Trophoblast cell (in vitro differentiated cells and primary cell): ENCODE measurements around the gene MYD88.

Experiments
- DNase-seq, 2 donors: peaks; one replicate each; pipeline ENCODE4 v3.0.0-alpha.2; 2016
- H2AFZ ChIP-seq: 2 replicates; pipeline ENCODE4 v1.6.1; 2013; ENCODE audit warnings: low read length, moderate library complexity, mild to moderate bottlenecking; ENCODE audit not compliant: insufficient read depth, poor library complexity
- H2AK5ac ChIP-seq: 2 replicates; pipeline ENCODE4 v1.6.1; 2013; ENCODE audit warnings: mild to moderate bottlenecking, low read length
- H2BK120ac ChIP-seq: 2 replicates; pipeline ENCODE4 v1.6.1; 2013; ENCODE audit warnings: low read length, mild to moderate bottlenecking, moderate library complexity; ENCODE audit not compliant: insufficient read depth, poor library complexity
- H2BK12ac ChIP-seq: 2 replicates; pipeline ENCODE4 v1.6.1; 2013; ENCODE audit warnings: mild to moderate bottlenecking, low read length, moderate library complexity
- H2BK5ac ChIP-seq: 2 replicates; pipeline ENCODE4 v1.6.1; 2013; ENCODE audit warnings: low read length, low read depth, moderate library complexity, mild to moderate bottlenecking; ENCODE audit not compliant: poor library complexity
- H3K14ac ChIP-seq: 2 replicates; pipeline ENCODE4 v1.6.1; 2013; ENCODE audit warnings: mild to moderate bottlenecking, low read length
- H3K18ac ChIP-seq: 2 replicates; pipeline ENCODE4 v1.6.1; 2013; ENCODE audit warnings: mild to moderate bottlenecking, low read length
- H3K23ac ChIP-seq: 2 replicates; pipeline ENCODE4 v1.6.1; 2013; ENCODE audit warnings: low read length
- H3K27ac ChIP-seq: 2 replicates; pipeline ENCODE4 v1.5.1; 2013; ENCODE audit warnings: low read depth, mild to moderate bottlenecking, inconsistent platforms, low read length, moderate library complexity
- H3K27me3 ChIP-seq: 2 replicates; pipeline ENCODE4 v1.6.1; 2013; ENCODE audit warnings: inconsistent platforms, mild to moderate bottlenecking, low read length, moderate library complexity; ENCODE audit not compliant: insufficient read depth
- H3K36me3 ChIP-seq, 2 experiments: 1 replicate in 1 of 2; 2 replicates in 1 of 2; pipeline ENCODE4 v1.6.1; 2013; ENCODE audit warnings: low read length in 2 of 2, mild to moderate bottlenecking in 2 of 2, moderate library complexity in 1 of 2; ENCODE audit not compliant: insufficient read depth in 2 of 2, control insufficient read depth in 1 of 2
- H3K4ac ChIP-seq: 2 replicates; pipeline ENCODE4 v1.6.1; 2013; ENCODE audit warnings: low read depth, mild to moderate bottlenecking, low read length, moderate library complexity
- H3K4me1 ChIP-seq, 2 experiments: 1 replicate in 1 of 2; 2 replicates in 1 of 2; pipeline ENCODE4 v1.6.1; 2013; ENCODE audit warnings: low read length in 2 of 2, mild to moderate bottlenecking in 2 of 2, moderate library complexity in 1 of 2; ENCODE audit not compliant: insufficient read depth in 2 of 2, control insufficient read depth in 1 of 2
- H3K4me2 ChIP-seq: 2 replicates; pipeline ENCODE4 v1.6.1; 2013; ENCODE audit warnings: inconsistent platforms, mild to moderate bottlenecking, low read length, moderate library complexity
- H3K4me3 ChIP-seq: 2 replicates; pipeline ENCODE4 v1.5.1; 2013; ENCODE audit warnings: mild to moderate bottlenecking, low read depth, low read length, inconsistent platforms
- H3K79me1 ChIP-seq: one replicate; pipeline ENCODE4 v1.6.1; 2013; ENCODE audit warnings: low read length
- H3K79me2 ChIP-seq: 2 replicates; pipeline ENCODE4 v1.6.1; 2013; ENCODE audit warnings: low read length, mild to moderate bottlenecking; ENCODE audit not compliant: control insufficient read depth, insufficient read depth, poor library complexity
- H3K9ac ChIP-seq: 2 replicates; pipeline ENCODE4 v1.6.1; 2013; ENCODE audit warnings: mild to moderate bottlenecking, low read length
- H3K9me3 ChIP-seq: 2 replicates; pipeline ENCODE4 v1.6.1; 2013; ENCODE audit warnings: low read depth, mild to moderate bottlenecking, control low read depth, inconsistent platforms, low read length; ENCODE audit not compliant: insufficient read depth
- H4K12ac ChIP-seq: 2 replicates; pipeline ENCODE4 v1.6.1; 2013; ENCODE audit warnings: low read depth, mild to moderate bottlenecking, low read length, moderate library complexity
- H4K8ac ChIP-seq: 2 replicates; pipeline ENCODE4 v1.6.1; 2013; ENCODE audit warnings: low read depth, mild to moderate bottlenecking, low read length, moderate library complexity
- H4K91ac ChIP-seq: one replicate; pipeline ENCODE4 v1.6.1; 2013; ENCODE audit warnings: low read depth, mild to moderate bottlenecking, low read length, moderate library complexity
- WGBS: extraction: QIAGEN DNeasy Blood & Tissue Kit; methylation state at CpG from one replicate; pipeline ENCODE4 v1.1.7; 2013; ENCODE audit warnings: missing lambda C conversion rate; ENCODE audit not compliant: insufficient read length, insufficient coverage; ENCODE audit errors: extremely low coverage; 5-methylcytosine and 5-hydroxymethylcytosine counted together

The MYD88 gene

DNA sequence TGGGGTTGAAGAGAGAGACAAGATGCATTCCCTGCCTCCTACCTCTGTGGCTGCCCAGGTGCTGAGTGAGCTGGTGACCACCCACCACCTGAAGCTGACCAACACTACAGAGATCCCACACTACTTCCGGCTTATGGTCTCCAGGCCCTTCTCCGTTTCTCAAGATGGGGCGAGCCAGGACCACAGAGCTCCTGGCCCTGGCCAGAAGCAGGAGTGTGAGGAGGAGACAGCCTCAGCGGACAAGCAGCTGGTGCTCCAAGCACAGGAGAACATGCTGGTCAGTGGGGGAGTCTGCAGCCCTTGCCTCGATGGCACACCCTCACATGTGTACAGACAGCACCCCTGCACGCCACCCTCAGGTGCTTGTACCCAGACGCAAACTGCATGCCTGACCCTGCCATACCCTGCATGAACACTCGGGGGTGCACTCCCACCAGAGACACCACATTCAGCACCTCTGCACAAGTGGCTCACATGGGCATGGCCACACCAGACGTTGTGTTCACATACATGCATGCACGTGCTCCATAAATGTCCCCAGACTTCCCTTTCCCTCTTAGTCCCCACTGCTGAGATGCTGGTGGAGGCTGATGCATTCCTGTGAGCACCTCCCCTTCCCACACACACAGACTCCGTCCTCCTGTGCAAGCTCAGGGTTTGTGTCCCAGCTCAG is 20.6 kb upstream of the MYD88 start:
- H3K27ac ChIP-seq = no peak overlapping the region
- peak; percentile 61 to 64 for DNase-seq
- H3K36me3 ChIP-seq = peaks cover 25 to 29% of the 10 kb centered on the region in 2 experiments
- H3K18ac ChIP-seq = no peak overlapping the region
- no peak overlapping the region for H3K4ac ChIP-seq
- no peaks in the 10 kb centered on the region for H3K79me1 ChIP-seq
- H2BK120ac ChIP-seq = no peak overlapping the region
- no peak overlapping the region for H3K9ac ChIP-seq
- H3K14ac ChIP-seq = no peak overlapping the region
- H4K91ac ChIP-seq = no peak overlapping the region
- H3K27me3 ChIP-seq = no peaks in the 10 kb centered on the region
- H3K4me3 ChIP-seq = peak overlapping the region; percentile 13
- WGBS = no CpG with 5 or more reads among the region's 11 CpGs
- H3K4me1 ChIP-seq = no peaks in the 10 kb centered on the region
- H2BK12ac ChIP-seq = no peak overlapping the region
- no peaks in the 10 kb centered on the region for H3K79me2 ChIP-seq
- H4K8ac ChIP-seq = no peak overlapping the region
- H3K9me3 ChIP-seq = peaks cover 3% of the 10 kb centered on the region
- no peak overlapping the region for H3K4me2 ChIP-seq
- H4K12ac ChIP-seq = no peak overlapping the region
- H2AFZ ChIP-seq = no peak overlapping the region
- no peak overlapping the region for H2AK5ac ChIP-seq
- no peak overlapping the region for H2BK5ac ChIP-seq
- H3K23ac ChIP-seq = no peak overlapping the region

DNA sequence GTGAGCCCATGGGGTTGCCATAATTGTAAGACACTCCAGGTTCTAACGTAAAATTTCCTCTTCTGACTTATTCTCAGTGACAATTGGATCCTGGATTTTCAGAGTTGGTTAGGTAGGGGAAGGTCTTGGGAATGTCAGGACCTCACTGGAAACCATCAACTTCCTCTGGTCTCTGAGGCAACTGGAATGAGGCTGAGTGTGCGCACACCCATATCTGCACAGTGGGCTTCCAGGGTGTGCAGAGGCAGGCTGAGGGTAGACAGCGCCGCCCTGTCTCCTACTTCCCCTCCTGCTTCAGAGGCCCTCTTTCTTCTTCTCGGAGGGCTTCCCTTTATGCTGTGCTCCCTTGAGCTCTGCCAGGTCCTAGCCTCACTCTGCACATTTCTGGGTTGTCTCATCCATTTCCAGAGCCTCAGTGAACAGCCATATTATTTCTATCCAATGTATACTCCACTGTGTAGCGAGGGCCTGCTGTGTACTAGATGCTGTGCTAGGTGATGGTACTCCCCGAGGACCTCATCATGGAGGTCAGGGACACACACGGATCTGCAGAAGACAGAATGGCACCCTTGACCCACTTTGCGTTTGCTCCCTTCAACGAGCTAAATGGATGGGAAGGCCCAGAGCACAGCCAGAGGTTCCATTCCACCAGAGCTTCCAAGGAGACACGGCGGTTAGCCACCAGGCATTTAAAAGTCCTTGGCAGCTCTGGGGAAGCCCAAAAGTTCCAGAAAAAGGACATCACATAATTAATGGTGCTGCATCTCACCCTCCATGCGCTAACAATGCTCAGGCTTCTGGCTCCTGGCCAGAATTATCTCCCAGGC is 19.8 kb upstream of the MYD88 start:
- no peak overlapping the region for H4K12ac ChIP-seq
- no CpG with 5 or more reads among the region's 13 CpGs for WGBS
- no peak overlapping the region for H2AK5ac ChIP-seq
- no peak overlapping the region for H2BK12ac ChIP-seq
- no peak overlapping the region for H3K9ac ChIP-seq
- DNase-seq = no peak
- no peak overlapping the region for H3K4me3 ChIP-seq
- no peak overlapping the region for H3K18ac ChIP-seq
- no peaks in the 10 kb centered on the region for H3K4me1 ChIP-seq
- no peak overlapping the region for H2AFZ ChIP-seq
- H3K23ac ChIP-seq = no peak overlapping the region
- no peak overlapping the region for H3K4ac ChIP-seq
- H3K27ac ChIP-seq = no peak overlapping the region
- no peak overlapping the region for H2BK120ac ChIP-seq
- H3K36me3 ChIP-seq = peaks cover 28 to 33% of the 10 kb centered on the region in 2 experiments
- H3K14ac ChIP-seq = no peak overlapping the region
- H4K91ac ChIP-seq = no peak overlapping the region
- no peak overlapping the region for H2BK5ac ChIP-seq
- H3K9me3 ChIP-seq = peaks cover 3% of the 10 kb centered on the region
- H3K4me2 ChIP-seq = no peak overlapping the region
- no peak overlapping the region for H4K8ac ChIP-seq
- H3K79me1 ChIP-seq = no peaks in the 10 kb centered on the region
- no peaks in the 10 kb centered on the region for H3K79me2 ChIP-seq
- H3K27me3 ChIP-seq = no peaks in the 10 kb centered on the region

DNA sequence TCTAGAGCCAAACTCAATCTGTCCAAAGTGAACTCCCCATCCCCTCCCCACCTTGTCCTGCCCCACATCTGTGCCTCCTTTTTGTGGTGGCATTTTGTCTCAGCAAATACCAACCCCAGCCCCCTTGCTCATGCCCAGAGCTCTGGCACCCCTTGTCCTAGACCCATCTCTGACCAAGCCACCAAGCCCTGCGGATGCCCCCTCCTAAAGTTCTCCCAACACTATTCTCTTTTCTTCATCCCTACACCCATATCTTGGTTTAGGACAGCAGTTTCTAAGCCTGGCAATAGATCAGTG is 19.3 kb upstream of the MYD88 start:
- no peak overlapping the region for H3K9ac ChIP-seq
- no peaks in the 10 kb centered on the region for H3K79me1 ChIP-seq
- H3K4me2 ChIP-seq = no peak overlapping the region
- peaks cover 29 to 33% of the 10 kb centered on the region in 2 experiments for H3K36me3 ChIP-seq
- no peak overlapping the region for H2BK5ac ChIP-seq
- H3K14ac ChIP-seq = no peak overlapping the region
- no peak overlapping the region for H4K8ac ChIP-seq
- H3K4me1 ChIP-seq = no peaks in the 10 kb centered on the region
- no peak overlapping the region for H3K27ac ChIP-seq
- no peaks in the 10 kb centered on the region for H3K27me3 ChIP-seq
- H3K18ac ChIP-seq = no peak overlapping the region
- no peak overlapping the region for H3K4ac ChIP-seq
- no peak overlapping the region for H2BK120ac ChIP-seq
- H3K23ac ChIP-seq = no peak overlapping the region
- H3K79me2 ChIP-seq = no peaks in the 10 kb centered on the region
- no peak overlapping the region for H2AK5ac ChIP-seq
- no peak overlapping the region for H4K91ac ChIP-seq
- no peak overlapping the region for H3K4me3 ChIP-seq
- no peak overlapping the region for H2BK12ac ChIP-seq
- peaks cover 3% of the 10 kb centered on the region for H3K9me3 ChIP-seq
- no CpG with 5 or more reads among the region's 1 CpG for WGBS
- no peak overlapping the region for H2AFZ ChIP-seq
- H4K12ac ChIP-seq = no peak overlapping the region
- no peak for DNase-seq

DNA sequence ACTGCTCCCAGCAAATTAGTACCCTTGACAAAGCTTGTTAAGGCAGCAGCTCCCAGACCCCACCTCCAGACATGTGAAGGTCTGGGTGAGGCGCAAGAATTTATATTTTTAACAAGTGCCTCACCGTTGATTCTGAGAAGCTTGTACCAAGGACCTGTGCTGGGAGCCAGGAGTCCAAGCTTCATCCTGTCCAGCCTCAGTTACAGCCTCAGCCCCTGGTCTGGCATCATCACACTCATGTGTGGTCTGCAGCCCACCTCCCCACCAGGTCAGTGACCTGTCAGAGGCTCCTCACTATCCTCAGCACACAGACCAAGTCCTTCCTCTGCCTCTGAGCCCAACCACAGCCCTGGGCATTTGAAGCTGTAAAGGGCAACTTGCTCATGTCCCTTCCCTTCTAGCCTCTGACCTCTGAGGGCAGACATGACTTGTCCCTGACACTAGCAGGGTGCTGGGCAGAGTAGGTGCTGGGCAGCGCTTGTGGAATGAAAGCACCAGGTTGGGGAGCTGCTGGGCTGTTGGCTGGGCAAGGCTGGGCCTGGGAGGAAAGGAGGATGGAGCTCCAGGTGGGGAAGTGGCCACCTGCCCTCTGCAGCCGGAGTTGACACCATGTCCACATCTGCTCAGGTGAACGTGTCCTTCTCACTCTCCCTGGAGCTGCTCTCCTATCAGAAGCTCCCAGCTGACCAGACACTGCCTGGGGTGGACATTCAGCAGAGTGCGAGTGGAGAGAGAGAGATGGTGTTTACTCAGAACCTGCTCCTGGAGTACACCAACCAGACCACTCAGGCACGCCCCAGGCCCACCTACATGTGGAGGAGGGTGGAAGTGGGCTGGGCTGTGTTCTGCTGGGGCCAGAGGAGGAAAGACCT is 18.4 kb upstream of the MYD88 start:
- H4K8ac ChIP-seq = no peak overlapping the region
- H3K79me2 ChIP-seq = no peaks in the 10 kb centered on the region
- H4K12ac ChIP-seq = no peak overlapping the region
- peaks cover 31 to 39% of the 10 kb centered on the region in 2 experiments for H3K36me3 ChIP-seq
- no peak overlapping the region for H3K4me2 ChIP-seq
- no peak overlapping the region for H3K4ac ChIP-seq
- H2AFZ ChIP-seq = no peak overlapping the region
- H3K79me1 ChIP-seq = no peaks in the 10 kb centered on the region
- no peak overlapping the region for H3K4me3 ChIP-seq
- WGBS = no CpG with 5 or more reads among the region's 7 CpGs
- H3K18ac ChIP-seq = no peak overlapping the region
- H2BK12ac ChIP-seq = no peak overlapping the region
- H2AK5ac ChIP-seq = no peak overlapping the region
- H3K14ac ChIP-seq = no peak overlapping the region
- H2BK5ac ChIP-seq = no peak overlapping the region
- no peak overlapping the region for H2BK120ac ChIP-seq
- H3K4me1 ChIP-seq = no peaks in the 10 kb centered on the region
- no peaks in the 10 kb centered on the region for H3K27me3 ChIP-seq
- DNase-seq = no peak
- H3K23ac ChIP-seq = no peak overlapping the region
- H3K27ac ChIP-seq = no peak overlapping the region
- H4K91ac ChIP-seq = no peak overlapping the region
- H3K9ac ChIP-seq = no peak overlapping the region
- H3K9me3 ChIP-seq = peaks cover 3% of the 10 kb centered on the region
